Measurements from ENCODE around the gene PAPOLB. TPM values are rescaled to one million over a fixed set of nuclear protein-coding genes. Genes with fewer than 3 reads are reported as not detected.

The PAPOLB gene
- total RNA-seq, 1 experiment from 2014 or later = 0.13 TPM

DNA sequence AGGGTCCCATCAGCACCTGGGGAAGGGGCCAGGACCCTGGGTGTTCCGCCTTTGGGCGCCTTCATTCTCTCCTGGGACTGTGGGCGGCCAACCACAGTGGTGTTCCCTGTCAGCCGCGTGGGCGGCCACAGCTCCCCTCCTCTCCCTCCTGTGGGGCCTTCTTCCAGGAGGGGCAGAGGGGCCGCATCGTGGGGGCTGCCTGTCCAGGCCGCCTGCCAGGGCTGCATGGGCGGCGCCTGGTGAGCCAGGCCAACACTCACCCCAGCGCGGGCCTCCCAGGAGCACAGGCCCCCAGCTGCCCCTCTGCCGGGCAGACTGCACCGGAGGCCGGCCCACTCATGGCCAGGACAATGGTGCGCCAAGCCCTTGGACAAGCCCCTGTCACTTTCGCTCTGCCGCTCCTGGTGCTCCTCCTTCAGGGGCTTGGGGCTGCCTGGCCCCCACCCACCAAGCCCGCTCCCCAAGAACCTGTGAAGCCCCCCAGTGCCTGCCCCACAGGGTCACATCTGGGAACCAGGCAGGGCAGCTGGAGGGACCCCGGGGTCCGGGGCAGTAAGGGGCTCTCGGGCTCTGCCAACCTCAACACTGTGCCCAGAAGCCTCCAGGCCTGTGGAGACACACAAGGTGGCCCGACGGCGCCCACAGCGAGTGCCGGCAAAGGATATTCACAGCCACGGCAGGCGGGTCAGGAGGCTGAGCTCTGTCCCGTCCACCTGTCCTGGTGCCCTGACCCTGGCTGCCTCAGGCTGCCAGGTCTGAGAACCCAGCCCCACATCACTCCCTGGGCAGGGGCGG lies 43.6 kb downstream of the PAPOLB start:
- Histone ChIP-seq H3K9me3 (ENCODE audit: control insufficient read depth, low read depth, low read length) (no peaks in the 10 kb centered on the region), H2BK5ac (ENCODE audit: insufficient read length, low read length) (no peak overlapping the region), H3K23ac (ENCODE audit: insufficient read length, low read depth, low read length) (no peak overlapping the region), H2AK5ac (ENCODE audit: insufficient read length, low read length) (no peak overlapping the region), H3K9ac (ENCODE audit: extremely low read depth, insufficient read length, low read length) (no peak overlapping the region), H4K20me1 (ENCODE audit: control insufficient read depth, insufficient read depth, insufficient read length) (no peaks in the 10 kb centered on the region), H4K8ac (replicated peaks; ENCODE audit: insufficient read length, low read depth, low read length) (no peak overlapping the region), H3K79me1 (ENCODE audit: insufficient read depth, low read depth, low read length, poor library complexity, severe bottlenecking) (no peaks in the 10 kb centered on the region), H3T11ph (ENCODE audit: low read length) (no peak overlapping the region), H3K27me3 (ENCODE audit: insufficient read depth, low read length) (no peaks in the 10 kb centered on the region), H3K23me2 (ENCODE audit: insufficient read length, low read depth, low read length, poor library complexity, severe bottlenecking) (no peaks in the 10 kb centered on the region), H3K79me2 (ENCODE audit: insufficient read depth, low read length) (no peaks in the 10 kb centered on the region), H2AFZ (ENCODE audit: low read length) (no peak overlapping the region), H2BK20ac (ENCODE audit: low read depth, low read length, poor library complexity, severe bottlenecking) (no peak overlapping the region), H3K4me2 (ENCODE audit: insufficient read depth, insufficient read length, low read length) (no peak overlapping the region), H4K5ac (ENCODE audit: insufficient read length, low read depth, low read length) (no peak overlapping the region), H3K56ac (ENCODE audit: insufficient read length, low read depth, low read length) (no peak overlapping the region), H3K14ac (ENCODE audit: insufficient read depth, low read length) (no peak overlapping the region; the same call in 1 of the 2 replicates), H3K4me1 (ENCODE audit: insufficient read depth, low read length) (no peaks in the 10 kb centered on the region), H3K4ac (ENCODE audit: low read depth, low read length) (no peak overlapping the region), H2BK120ac (ENCODE audit: low read depth, low read length, poor library complexity, severe bottlenecking) (no peak overlapping the region), H2BK12ac (ENCODE audit: insufficient read length, low read depth, low read length) (no peak overlapping the region), H4K91ac (ENCODE audit: insufficient read length, low read depth, low read length) (no peak overlapping the region), H3K27ac (ENCODE audit: insufficient read length, low read depth, low read length) (no peak overlapping the region), H2BK15ac (ENCODE audit: low read depth, low read length) (no peak overlapping the region), H3K18ac (ENCODE audit: insufficient read length, low read depth, low read length) (no peak overlapping the region)
- peaks cover 0 to 3% (median 0%) of the 10 kb centered on the region in 3 experiments; a peak in 2 of 7 replicates for H3K36me3 Mint-ChIP-seq (ENCODE audit: insufficient read depth in 1 of 3, low read depth in 3 of 3)
- H3K27me3 Mint-ChIP-seq (ENCODE audit: low read depth) = peaks cover under 1% of the 10 kb centered on the region
- no peaks in the 10 kb centered on the region for H3K9me3 Mint-ChIP-seq
- TF ChIP-seq, protein P1, sequence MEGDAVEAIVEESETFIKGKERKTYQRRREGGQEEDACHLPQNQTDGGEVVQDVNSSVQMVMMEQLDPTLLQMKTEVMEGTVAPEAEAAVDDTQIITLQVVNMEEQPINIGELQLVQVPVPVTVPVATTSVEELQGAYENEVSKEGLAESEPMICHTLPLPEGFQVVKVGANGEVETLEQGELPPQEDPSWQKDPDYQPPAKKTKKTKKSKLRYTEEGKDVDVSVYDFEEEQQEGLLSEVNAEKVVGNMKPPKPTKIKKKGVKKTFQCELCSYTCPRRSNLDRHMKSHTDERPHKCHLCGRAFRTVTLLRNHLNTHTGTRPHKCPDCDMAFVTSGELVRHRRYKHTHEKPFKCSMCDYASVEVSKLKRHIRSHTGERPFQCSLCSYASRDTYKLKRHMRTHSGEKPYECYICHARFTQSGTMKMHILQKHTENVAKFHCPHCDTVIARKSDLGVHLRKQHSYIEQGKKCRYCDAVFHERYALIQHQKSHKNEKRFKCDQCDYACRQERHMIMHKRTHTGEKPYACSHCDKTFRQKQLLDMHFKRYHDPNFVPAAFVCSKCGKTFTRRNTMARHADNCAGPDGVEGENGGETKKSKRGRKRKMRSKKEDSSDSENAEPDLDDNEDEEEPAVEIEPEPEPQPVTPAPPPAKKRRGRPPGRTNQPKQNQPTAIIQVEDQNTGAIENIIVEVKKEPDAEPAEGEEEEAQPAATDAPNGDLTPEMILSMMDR (conservative IDR thresholded peaks at IDR 0.05) = no peak
- peak; percentile 20 for DNase-seq
- no peak overlapping the region for H3K4me3 Mint-ChIP-seq
- no CpG with 5 or more reads among the region's 32 CpGs for WGBS (ENCODE audit: extremely low coverage, insufficient read length, low lambda C conversion rate)
- no peak overlapping the region for H3K27ac Mint-ChIP-seq
- H3K4me1 Mint-ChIP-seq = no peaks in the 10 kb centered on the region

Data from H9 (cell line).